ENCODE data around the gene GRB2.

- TF ChIP-seq CTCF (IDR thresholded peaks at IDR 0.05) (no peak), POLR2A (IDR thresholded peaks at IDR 0.05) (no peak)
Observed at GRCh38 chr17:75270966-75271232, 134.6 kb downstream of the GRB2 start, which contains the start of gene MIF4GD.
